Measurements from ENCODE around the gene THAP11.

GRCh38 chr16:67801883-67802282, 40.2 kb upstream of the THAP11 start:
- no peak for TF ChIP-seq POLR2A (IDR thresholded peaks at IDR 0.05; ENCODE audit: low read depth, low read length)
- TF ChIP-seq TAF1 (IDR thresholded peaks at IDR 0.05; ENCODE audit: borderline replicate concordance, low read depth, low read length), result no peak
